Testis (tissue), 3 donors: Measurements from ENCODE around the gene GID8. TPM values are rescaled to one million over a fixed set of nuclear protein-coding genes. Genes with fewer than 3 reads are reported as not detected.

Experiments
- DNase-seq: peaks from one replicate; pipeline ENCODE4 v3.0.0-alpha.2; 2019
- H3K27ac ChIP-seq, 2 donors: fragments of 200-600 bp; sonication (generic); one replicate each; pipeline ENCODE4 v1.5.1; 2019
- H3K27me3 ChIP-seq: fragments of 200-600 bp; sonication (generic); one replicate; pipeline ENCODE4 v1.5.1; 2019
- H3K36me3 ChIP-seq: fragments of 200-600 bp; sonication (generic); one replicate; pipeline ENCODE4 v1.5.1; 2017; ENCODE audit warnings: low read depth; ENCODE audit errors: missing control alignments
- H3K4me1 ChIP-seq: fragments of 200-600 bp; sonication (generic); one replicate; pipeline ENCODE4 v1.5.1; 2019
- H3K4me3 ChIP-seq, 2 donors: fragments of 200-600 bp; sonication (generic); one replicate each; pipeline ENCODE4 v1.5.1; 2017 to 2019
- H3K9me3 ChIP-seq: fragments of 200-600 bp; sonication (generic); one replicate; pipeline ENCODE4 v1.5.1; 2017
- CTCF ChIP-seq, 3 experiments: fragments of 450-650 bp in 2 of 3; fragments of 200-600 bp in 1 of 3; sonication (generic) in 1 of 3; IDR thresholded peaks; one replicate each; pipeline ENCODE4 v1.5.1; 2016 to 2019; ENCODE audit warnings: antibody characterized with exemption in 3 of 3, mild to moderate bottlenecking in 2 of 3, moderate library complexity in 1 of 3
- POLR2A ChIP-seq: fragments of 450-650 bp; IDR thresholded peaks from one replicate; pipeline ENCODE4 v1.6.1; 2017; ENCODE audit warnings: antibody characterized with exemption, mild to moderate bottlenecking, moderate library complexity
- WGBS, 2 donors: methylation state at CpG; one replicate each; pipeline ENCODE4 v1.1.5; 2018; 5-methylcytosine and 5-hydroxymethylcytosine counted together
- intact Hi-C: fragments of 100-400 bp; cut with DNase I; formaldehyde crosslinking; loops from one replicate; pipeline ENCODE4 v1.15.1; 2023; ENCODE audit warnings: low total_unique reads
- polyA plus RNA-seq: library from polyadenylated mRNA; stranded (reverse); fragments of 350-450 nt; fragmentation: Illumina TruSeq; extraction: RNeasy Lipid Tissue Mini Kit (QIAGEN cat#74804); gene quantifications from one replicate; pipeline ENCODE4 v1.2.3, GENCODE V29; 2014; ENCODE audit warnings: low read depth, low replicate concordance; ENCODE audit not compliant: insufficient read depth
- total RNA-seq, 2 donors: library from RNA; depleted of rRNA; stranded (reverse); fragments of >200 nt; gene quantifications; one replicate each; pipeline ENCODE4 v1.2.3, GENCODE V29; 2016

Gene GID8
- total and polyA plus RNA-seq, 3 donors from 2014 or later = 27.3 to 42.6 (median 41.9) TPM

- intact Hi-C loops = no loop called here
- Histone ChIP-seq H3K4me3 (no peak overlapping the region), H3K27ac (no peak overlapping the region), H3K36me3 (no peaks in the 10 kb centered on the region), H3K9me3 (no peaks in the 10 kb centered on the region), H3K27me3 (no peaks in the 10 kb centered on the region), H3K4me1 (no peaks in the 10 kb centered on the region)
- no peak for DNase-seq
- no peak for TF ChIP-seq CTCF (IDR thresholded peaks at IDR 0.05)
- TF ChIP-seq POLR2A = no peak
- 79 to 88% methylated on average over 12 to 18 of the region's 19 CpGs for WGBS, 2 donors
Measured at GRCh38 chr20:62994869-62995281, 56.9 kb downstream of the GID8 start.

DNA sequence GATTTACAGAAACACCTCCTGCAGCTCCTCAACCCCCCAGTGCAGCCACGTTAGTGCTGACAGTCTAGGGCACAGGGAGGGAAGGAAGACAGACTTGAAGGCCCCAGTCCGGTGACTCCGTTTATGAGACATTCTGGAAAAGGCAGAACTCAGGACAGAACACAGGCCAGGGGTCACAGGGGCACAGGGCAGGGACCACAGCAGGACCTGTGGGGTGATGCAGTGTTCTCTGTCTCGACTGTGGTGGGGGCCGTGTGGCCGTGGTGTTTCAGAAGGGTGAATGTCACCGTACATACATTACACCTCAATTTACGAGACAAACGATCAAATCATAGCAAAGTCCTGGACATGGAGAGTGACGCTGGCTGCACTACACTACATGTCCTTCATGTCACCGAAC, 57.5 kb downstream of the GID8 start:
- TF ChIP-seq POLR2A (no peak), CTCF (IDR thresholded peaks at IDR 0.05) (no peak)
- 83 to 90% methylated on average over 6 to 11 of the region's 11 CpGs for WGBS, 2 donors
- H3K4me1 ChIP-seq = no peaks in the 10 kb centered on the region
- no peak overlapping the region for H3K4me3 ChIP-seq
- H3K36me3 ChIP-seq = no peaks in the 10 kb centered on the region
- intact Hi-C loops = no loop called here
- H3K27ac ChIP-seq = no peak overlapping the region
- no peak for DNase-seq
- H3K27me3 ChIP-seq = no peaks in the 10 kb centered on the region
- no peaks in the 10 kb centered on the region for H3K9me3 ChIP-seq

DNA sequence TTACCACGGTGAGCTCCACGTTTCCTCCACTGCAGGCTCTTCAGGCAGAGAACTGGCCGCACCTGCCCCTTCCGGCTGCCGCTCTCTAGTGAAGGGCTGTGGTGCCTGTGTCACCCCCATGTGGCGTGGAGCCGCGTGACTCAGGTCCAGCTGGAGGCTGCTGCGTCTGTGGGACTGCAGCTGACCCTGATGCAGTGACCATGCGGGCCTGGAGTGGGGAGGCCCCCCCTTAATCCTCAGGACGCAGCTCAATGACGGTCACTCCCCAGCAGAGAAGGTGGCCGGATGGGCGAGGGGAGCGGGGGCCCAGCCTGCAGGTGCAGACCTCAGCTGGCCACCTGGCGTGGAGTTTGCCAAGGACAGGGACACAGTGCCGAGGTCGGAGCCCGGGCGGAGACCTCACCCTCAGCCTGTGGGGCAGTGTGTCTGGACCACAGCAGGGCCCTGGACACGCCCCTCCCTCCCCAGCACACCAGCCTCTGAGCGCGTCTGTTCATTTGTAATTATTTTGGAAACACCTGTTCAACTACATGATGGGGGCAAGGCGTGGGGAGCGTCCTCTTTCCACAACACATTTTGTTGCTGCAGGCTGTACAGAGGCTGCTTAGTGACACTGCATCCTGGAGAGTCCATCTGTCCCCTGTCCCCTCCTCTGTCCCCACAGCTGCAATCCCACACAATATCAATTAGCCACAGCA, 58.1 kb downstream of the GID8 start:
- Histone ChIP-seq H3K9me3 (no peaks in the 10 kb centered on the region), H3K4me1 (no peaks in the 10 kb centered on the region), H3K4me3 (no peak overlapping the region), H3K36me3 (no peaks in the 10 kb centered on the region), H3K27me3 (no peaks in the 10 kb centered on the region), H3K27ac (no peak overlapping the region)
- no peak for DNase-seq
- 77 to 85% methylated on average over 23 of the region's 25 CpGs for WGBS, 2 donors
- no peak for TF ChIP-seq POLR2A
- no peak for TF ChIP-seq CTCF (IDR thresholded peaks at IDR 0.05)
- intact Hi-C loops = no loop called here

DNA sequence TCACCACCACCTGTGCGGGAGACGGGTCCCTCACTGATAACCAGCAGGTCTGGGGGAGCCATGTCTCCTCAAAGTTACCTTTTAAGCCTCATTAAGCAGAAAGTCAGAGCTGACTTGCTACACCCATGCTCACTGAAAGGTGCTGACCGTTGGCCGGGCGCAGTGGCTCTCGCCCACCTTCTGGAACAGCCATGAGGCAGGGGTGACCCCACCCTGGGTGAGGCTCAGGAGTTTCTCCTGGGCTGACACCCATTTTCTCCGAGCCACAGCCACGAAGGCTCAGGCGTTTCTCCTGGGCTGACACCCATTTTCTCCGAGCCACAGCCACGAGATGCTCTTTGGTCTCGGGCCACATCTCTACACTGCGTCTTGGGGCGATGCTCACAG, 58.6 kb downstream of the GID8 start:
- H3K4me3 ChIP-seq = no peak overlapping the region
- H3K9me3 ChIP-seq = no peaks in the 10 kb centered on the region
- no peaks in the 10 kb centered on the region for H3K4me1 ChIP-seq
- no peak overlapping the region for H3K27ac ChIP-seq
- no peaks in the 10 kb centered on the region for H3K27me3 ChIP-seq
- intact Hi-C loops = no loop called here
- H3K36me3 ChIP-seq = no peaks in the 10 kb centered on the region
- WGBS, 2 donors = 89 to 90% methylated on average over 10 to 14 of the region's 14 CpGs
- no peak for TF ChIP-seq POLR2A
- no peak for TF ChIP-seq CTCF (IDR thresholded peaks at IDR 0.05)
- DNase-seq = no peak

- Histone ChIP-seq H3K36me3 (no peaks in the 10 kb centered on the region), H3K9me3 (no peaks in the 10 kb centered on the region), H3K27me3 (no peaks in the 10 kb centered on the region), H3K27ac (no peak overlapping the region), H3K4me3 (no peak overlapping the region), H3K4me1 (no peaks in the 10 kb centered on the region)
- intact Hi-C loops = no loop called here
- TF ChIP-seq POLR2A (no peak), CTCF (IDR thresholded peaks at IDR 0.05) (no peak)
- 41 to 45% methylated on average over 20 of the region's 20 CpGs for WGBS, 2 donors
- no peak for DNase-seq
Measured at GRCh38 chr20:62997417-62998035, 59.6 kb downstream of the GID8 start.
